ENCODE results near the gene CDKN1C.

- TF ChIP-seq CTCF (IDR thresholded peaks at IDR 0.05; ENCODE audit: poor library complexity, severe bottlenecking): no peak
- TF ChIP-seq EP300 (conservative IDR thresholded peaks at IDR 0.05; ENCODE audit: poor library complexity, severe bottlenecking): no peak
- TF ChIP-seq POLR2AphosphoS5 (IDR thresholded peaks at IDR 0.05): no peak
Observed at GRCh38 chr11:2913019-2913431, 27.4 kb upstream of the CDKN1C start.

Data from neural cell (in vitro differentiated cells).